ENCODE measurements around the gene GPR35. TPM values are rescaled to one million over a fixed set of nuclear protein-coding genes. Genes with fewer than 3 reads are reported as not detected.

GPR35 gene
- total RNA-seq, 1 donor from 2014 or later, result 0.34 TPM

DNA sequence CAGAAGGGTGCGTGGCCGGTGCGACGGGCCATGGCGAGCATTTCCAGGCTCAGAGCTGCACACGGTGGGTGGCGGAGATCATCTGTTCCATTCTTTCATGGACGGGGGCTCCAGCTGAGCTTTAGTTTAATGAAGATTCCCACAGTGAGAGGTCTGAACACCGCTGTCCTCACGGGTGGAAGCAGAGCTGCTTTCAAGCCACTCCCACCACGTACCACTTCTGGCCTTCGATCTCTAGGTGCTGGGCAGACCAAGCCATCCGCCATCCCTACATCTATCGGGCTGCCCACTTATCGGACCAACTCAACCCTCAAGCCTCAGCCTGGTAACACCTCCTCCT lies 18.5 kb downstream of the GPR35 start:
- H3K27ac Mint-ChIP-seq, result no peak overlapping the region
- Histone ChIP-seq H3K9ac (no peak overlapping the region), H3K27me3 (peaks cover 22% of the 10 kb centered on the region), H3K79me2 (ENCODE audit: low read depth) (no peaks in the 10 kb centered on the region), H3F3A (ENCODE audit: low read depth) (no peaks in the 10 kb centered on the region), H4K20me1 (ENCODE audit: low read depth) (no peaks in the 10 kb centered on the region), H2AFZ (replicated peaks) (no peak overlapping the region), H3K27ac (no peak overlapping the region), H3K36me3 (no peaks in the 10 kb centered on the region), H3K4me3 (no peak overlapping the region), H3K4me1 (peaks cover 10% of the 10 kb centered on the region), H3K9me3 (ENCODE audit: low read depth) (no peaks in the 10 kb centered on the region), H3K4me2 (no peak overlapping the region)
- no peaks in the 10 kb centered on the region for H3K36me3 Mint-ChIP-seq
- DNase-seq (ENCODE audit: low spot score), result no peak
- H3K4me1 Mint-ChIP-seq, result peaks cover 20% of the 10 kb centered on the region
- H3K27me3 Mint-ChIP-seq (ENCODE audit: insufficient read depth, low read depth), result peaks cover 12% of the 10 kb centered on the region
- peaks cover 5% of the 10 kb centered on the region for H3K9me3 Mint-ChIP-seq
- no peak overlapping the region for H3K4me3 Mint-ChIP-seq
- TF ChIP-seq, protein P1, sequence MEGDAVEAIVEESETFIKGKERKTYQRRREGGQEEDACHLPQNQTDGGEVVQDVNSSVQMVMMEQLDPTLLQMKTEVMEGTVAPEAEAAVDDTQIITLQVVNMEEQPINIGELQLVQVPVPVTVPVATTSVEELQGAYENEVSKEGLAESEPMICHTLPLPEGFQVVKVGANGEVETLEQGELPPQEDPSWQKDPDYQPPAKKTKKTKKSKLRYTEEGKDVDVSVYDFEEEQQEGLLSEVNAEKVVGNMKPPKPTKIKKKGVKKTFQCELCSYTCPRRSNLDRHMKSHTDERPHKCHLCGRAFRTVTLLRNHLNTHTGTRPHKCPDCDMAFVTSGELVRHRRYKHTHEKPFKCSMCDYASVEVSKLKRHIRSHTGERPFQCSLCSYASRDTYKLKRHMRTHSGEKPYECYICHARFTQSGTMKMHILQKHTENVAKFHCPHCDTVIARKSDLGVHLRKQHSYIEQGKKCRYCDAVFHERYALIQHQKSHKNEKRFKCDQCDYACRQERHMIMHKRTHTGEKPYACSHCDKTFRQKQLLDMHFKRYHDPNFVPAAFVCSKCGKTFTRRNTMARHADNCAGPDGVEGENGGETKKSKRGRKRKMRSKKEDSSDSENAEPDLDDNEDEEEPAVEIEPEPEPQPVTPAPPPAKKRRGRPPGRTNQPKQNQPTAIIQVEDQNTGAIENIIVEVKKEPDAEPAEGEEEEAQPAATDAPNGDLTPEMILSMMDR (IDR thresholded peaks at IDR 0.05), result no peak
- TF ChIP-seq EZH2phosphoT487 (IDR thresholded peaks at IDR 0.05) (no peak), EZH2 (IDR thresholded peaks at IDR 0.05) (no peak)

DNA sequence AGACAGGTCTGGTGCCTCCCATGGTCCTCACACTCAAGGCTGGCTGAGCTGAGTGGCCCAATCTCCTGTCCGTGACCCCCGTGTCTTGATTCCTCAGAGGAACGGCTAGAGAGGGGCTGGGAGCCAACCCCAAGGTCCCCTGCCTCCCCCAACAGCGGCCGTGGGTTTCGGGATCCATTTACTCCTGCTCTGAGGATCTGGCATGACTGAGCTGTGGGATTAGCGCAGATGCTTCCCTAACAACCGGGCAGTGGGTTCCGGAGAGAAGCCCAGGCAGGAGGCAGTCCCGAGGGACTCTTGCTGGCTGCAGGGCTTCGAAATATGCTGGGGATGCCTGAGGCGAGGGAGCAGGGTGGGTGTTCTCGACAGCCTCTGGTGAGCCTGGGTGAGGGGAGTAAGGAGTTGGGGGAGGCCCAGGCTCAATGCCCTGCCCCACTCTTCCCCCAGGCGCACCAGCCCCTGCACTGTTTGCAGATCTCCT lies 18.9 kb downstream of the GPR35 start:
- no peak overlapping the region for H3K4me3 ChIP-seq
- H3K4me1 Mint-ChIP-seq, result peaks cover 23% of the 10 kb centered on the region
- H3K36me3 ChIP-seq, result no peaks in the 10 kb centered on the region
- H3K36me3 Mint-ChIP-seq, result no peaks in the 10 kb centered on the region
- H3K9ac ChIP-seq, result no peak overlapping the region
- H3K27me3 Mint-ChIP-seq (ENCODE audit: insufficient read depth, low read depth), result peaks cover 11% of the 10 kb centered on the region
- no peaks in the 10 kb centered on the region for H3F3A ChIP-seq (ENCODE audit: low read depth)
- no peak overlapping the region for H2AFZ ChIP-seq (replicated peaks)
- H3K27ac ChIP-seq, result no peak overlapping the region
- TF ChIP-seq EZH2phosphoT487 (IDR thresholded peaks at IDR 0.05) (no peak), EZH2 (IDR thresholded peaks at IDR 0.05) (no peak)
- TF ChIP-seq, protein P1 (IDR thresholded peaks at IDR 0.05), result no peak
- no peak for DNase-seq (ENCODE audit: low spot score)
- peaks cover 6% of the 10 kb centered on the region for H3K9me3 Mint-ChIP-seq
- no peak overlapping the region for H3K27ac Mint-ChIP-seq
- H3K79me2 ChIP-seq (ENCODE audit: low read depth), result no peaks in the 10 kb centered on the region
- peaks cover 22% of the 10 kb centered on the region for H3K27me3 ChIP-seq
- no peak overlapping the region for H3K4me3 Mint-ChIP-seq
- H4K20me1 ChIP-seq (ENCODE audit: low read depth), result no peaks in the 10 kb centered on the region
- no peak overlapping the region for H3K4me2 ChIP-seq
- peaks cover 14% of the 10 kb centered on the region for H3K4me1 ChIP-seq
- H3K9me3 ChIP-seq (ENCODE audit: low read depth), result no peaks in the 10 kb centered on the region

DNA sequence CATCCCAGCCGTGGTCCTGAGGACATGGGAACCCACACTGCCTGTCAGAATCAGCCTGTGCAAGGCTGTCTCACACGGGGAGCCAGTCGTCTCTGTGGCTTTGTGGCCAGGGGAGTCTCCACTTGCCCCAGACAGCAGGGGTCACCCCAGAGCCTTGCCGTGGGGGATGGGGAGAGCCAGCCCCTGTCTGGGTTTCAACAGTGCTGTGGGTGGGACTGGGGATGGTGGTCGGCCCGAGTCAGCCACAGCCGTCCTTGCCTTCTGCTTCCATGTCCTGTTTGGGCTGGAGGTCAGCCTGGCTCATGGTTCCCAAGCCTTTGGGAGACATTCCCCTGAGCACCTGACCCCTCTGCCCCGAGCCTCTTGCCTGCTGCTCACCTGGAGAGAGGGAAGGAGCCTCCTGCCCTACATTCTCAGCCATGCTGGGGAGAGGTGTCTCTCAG lies 19.6 kb downstream of the GPR35 start:
- Mint-ChIP-seq H3K4me3 (no peak overlapping the region), H3K27me3 (ENCODE audit: insufficient read depth, low read depth) (peaks cover 8% of the 10 kb centered on the region), H3K27ac (no peak overlapping the region), H3K9me3 (peaks cover 6% of the 10 kb centered on the region), H3K4me1 (peaks cover 29% of the 10 kb centered on the region), H3K36me3 (no peaks in the 10 kb centered on the region)
- peaks cover 17% of the 10 kb centered on the region for H3K27me3 ChIP-seq
- H2AFZ ChIP-seq (replicated peaks), result no peak overlapping the region
- H3K9ac ChIP-seq, result no peak overlapping the region
- H3K27ac ChIP-seq, result no peak overlapping the region
- peaks cover 21% of the 10 kb centered on the region for H3K4me1 ChIP-seq
- TF ChIP-seq EZH2phosphoT487 (IDR thresholded peaks at IDR 0.05) (no peak), EZH2 (IDR thresholded peaks at IDR 0.05) (no peak)
- TF ChIP-seq, protein P1 (IDR thresholded peaks at IDR 0.05), result no peak
- H3K4me3 ChIP-seq, result no peak overlapping the region
- no peak overlapping the region for H3K4me2 ChIP-seq
- H3K36me3 ChIP-seq, result no peaks in the 10 kb centered on the region
- no peaks in the 10 kb centered on the region for H4K20me1 ChIP-seq (ENCODE audit: low read depth)
- H3K79me2 ChIP-seq (ENCODE audit: low read depth), result no peaks in the 10 kb centered on the region
- no peak for DNase-seq (ENCODE audit: low spot score)
- no peaks in the 10 kb centered on the region for H3F3A ChIP-seq (ENCODE audit: low read depth)
- H3K9me3 ChIP-seq (ENCODE audit: low read depth), result no peaks in the 10 kb centered on the region
